HepG2 (cell line): Measurements from ENCODE around the gene CARS1. TPM values are rescaled to one million over a fixed set of nuclear protein-coding genes. Genes with fewer than 3 reads are reported as not detected.

Experiments used
- ELK4 ChIP-seq: sonication (generic); formaldehyde crosslinking; IDR thresholded peaks from 2 replicates; pipeline ENCODE4 v1.9.0; 2021; ENCODE audit warnings: missing genetic modification reagents, borderline replicate concordance
- HOXA5 ChIP-seq: sonication (generic); formaldehyde crosslinking; IDR thresholded peaks from 2 replicates; pipeline ENCODE4 v1.4.0; 2020; ENCODE audit warnings: missing genetic modification reagents
- NFAT5 ChIP-seq: sonication (generic); formaldehyde crosslinking; IDR thresholded peaks from 2 replicates; pipeline ENCODE4 v1.4.0; 2020; ENCODE audit warnings: missing genetic modification reagents
- NR3C1 ChIP-seq: sonication (generic); formaldehyde crosslinking; IDR thresholded peaks from 2 replicates; pipeline ENCODE4 v1.4.0; 2020; ENCODE audit warnings: missing genetic modification reagents
- STAG1 ChIP-seq: sonication (generic); formaldehyde crosslinking; IDR thresholded peaks from 2 replicates; pipeline ENCODE4 v1.4.0; 2020; ENCODE audit warnings: missing genetic modification reagents
- ZBTB39 ChIP-seq: sonication (generic); formaldehyde crosslinking; IDR thresholded peaks from 2 replicates; pipeline ENCODE4 v1.5.0; 2020; ENCODE audit warnings: missing genetic modification reagents
- ZFYVE20 ChIP-seq: sonication (generic); formaldehyde crosslinking; IDR thresholded peaks from 2 replicates; pipeline ENCODE4 v1.8.0; 2023; ENCODE audit warnings: low read depth, mild to moderate bottlenecking, moderate library complexity, missing genetic modification reagents, borderline replicate concordance
- ZNF207 ChIP-seq: fragments of 450-650 bp; IDR thresholded peaks from 2 replicates; pipeline ENCODE4 v1.6.1; 2016; ENCODE audit warnings: antibody characterized with exemption, borderline replicate concordance
- ZNF232 ChIP-seq: sonication (generic); formaldehyde crosslinking; IDR thresholded peaks from 2 replicates; pipeline ENCODE4 v1.4.0; 2020; ENCODE audit warnings: missing genetic modification reagents, borderline replicate concordance
- ZNF496 ChIP-seq: sonication (generic); formaldehyde crosslinking; IDR thresholded peaks from 2 replicates; pipeline ENCODE4 v1.8.1; 2023; ENCODE audit warnings: mild to moderate bottlenecking, moderate library complexity, missing genetic modification reagents; ENCODE audit not compliant: insufficient replicate concordance
- polyA plus RNA-seq, 8 experiments: library from polyadenylated mRNA; depleted of rRNA in 3 of 8; stranded (reverse) in 7 of 8; unstranded in 1 of 8; fragments of >200 nt; fragmentation: Illumina TruSeq in 4 of 8; extraction: Trizol in 4 of 8; gene quantifications; 2 replicates each; pipeline versions ENCODE4 v1.2.1 to v1.2.3, GENCODE V29; 2011 to 2016; ENCODE audit warnings: low read depth in 4 of 8, missing spikeins in 1 of 8, mixed read lengths in 1 of 8; ENCODE audit not compliant: insufficient read depth in 1 of 8
- total RNA-seq, 5 experiments: library from RNA; depleted of rRNA; stranded (reverse); fragments of >200 nt; fragmentation: Illumina TruSeq; extraction: Trizol; gene quantifications; 2 replicates each; pipeline ENCODE4 v1.2.3, GENCODE V29; 2016; ENCODE audit warnings: low read depth in 1 of 5
- TF ChIP-seq, protein P1 (sequence below): fragments of 450-650 bp; IDR thresholded peaks from 2 replicates; pipeline ENCODE4 v1.6.1; 2016

Gene CARS1
- total and polyA plus RNA-seq, 2 of the 13 experiments (the other 11 are each of a cell fraction or from before 2014, with no cell fraction given), result 33.8 to 47.0 TPM

- TF ChIP-seq ZFYVE20 (CRISPR knock-in tag), result no peak
- TF ChIP-seq NFAT5 (CRISPR knock-in tag), result no peak
- TF ChIP-seq ELK4 (CRISPR knock-in tag), result no peak
- no peak for TF ChIP-seq ZBTB39 (CRISPR knock-in tag)
- no peak for TF ChIP-seq NR3C1 (CRISPR knock-in tag)
- TF ChIP-seq ZNF207, result no peak
- no peak for TF ChIP-seq ZNF496
- TF ChIP-seq, protein P1, sequence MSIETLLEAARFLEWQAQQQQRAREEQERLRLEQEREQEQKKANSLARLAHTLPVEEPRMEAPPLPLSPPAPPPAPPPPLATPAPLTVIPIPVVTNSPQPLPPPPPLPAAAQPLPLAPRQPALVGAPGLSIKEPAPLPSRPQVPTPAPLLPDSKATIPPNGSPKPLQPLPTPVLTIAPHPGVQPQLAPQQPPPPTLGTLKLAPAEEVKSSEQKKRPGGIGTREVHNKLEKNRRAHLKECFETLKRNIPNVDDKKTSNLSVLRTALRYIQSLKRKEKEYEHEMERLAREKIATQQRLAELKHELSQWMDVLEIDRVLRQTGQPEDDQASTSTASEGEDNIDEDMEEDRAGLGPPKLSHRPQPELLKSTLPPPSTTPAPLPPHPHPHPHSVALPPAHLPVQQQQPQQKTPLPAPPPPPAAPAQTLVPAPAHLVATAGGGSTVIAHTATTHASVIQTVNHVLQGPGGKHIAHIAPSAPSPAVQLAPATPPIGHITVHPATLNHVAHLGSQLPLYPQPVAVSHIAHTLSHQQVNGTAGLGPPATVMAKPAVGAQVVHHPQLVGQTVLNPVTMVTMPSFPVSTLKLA, result no peak
- no peak for TF ChIP-seq ZNF232 (CRISPR knock-in tag)
- TF ChIP-seq HOXA5 (CRISPR knock-in tag), result no peak
- no peak for TF ChIP-seq STAG1 (CRISPR knock-in tag)
Measured at GRCh38 chr11:3043315-3043871, 13.8 kb downstream of the CARS1 start (continued).
